HG02973 (cell line): Measurements from ENCODE around the gene CTNNA2.
"Not testable (repeated sequence)": the region's sequence is repeated elsewhere in the genome, so short reads cannot be mapped to it uniquely, and the experiment has no call there.

Experiments used
- ATAC-seq: cut with Tn5 transposase; IDR thresholded peaks from one replicate; pipeline ENCODE4 v1.9.1; 2021; ENCODE audit warnings: moderate library complexity; ENCODE audit not compliant: unreplicated experiment

Gene CTNNA2

GRCh38 chr2:80016171-80016570 is 503.3 kb downstream of the CTNNA2 start:
- ATAC-seq: no peak

GRCh38 chr2:80019571-80020460 is 507.0 kb downstream of the CTNNA2 start:
- no peak for ATAC-seq

- no peak for ATAC-seq
Observed at GRCh38 chr2:80022018-80022417, 509.2 kb downstream of the CTNNA2 start.

- ATAC-seq: no peak
Observed at GRCh38 chr2:80026040-80026729, 513.3 kb downstream of the CTNNA2 start.

- ATAC-seq: no peak
Observed at GRCh38 chr2:80028051-80028450, 515.2 kb downstream of the CTNNA2 start.

- no peak for ATAC-seq
Observed at GRCh38 chr2:80028584-80028983, 515.7 kb downstream of the CTNNA2 start.

- ATAC-seq: no peak
Observed at GRCh38 chr2:80030135-80030534, 517.3 kb downstream of the CTNNA2 start.

- ATAC-seq: not testable (repeated sequence)
Observed at GRCh38 chr2:80032684-80033083, 519.8 kb downstream of the CTNNA2 start.

- ATAC-seq: no peak
Observed at GRCh38 chr2:80035749-80036285, 523.0 kb downstream of the CTNNA2 start.

- ATAC-seq: no peak
Observed at GRCh38 chr2:80037310-80037709, 524.5 kb downstream of the CTNNA2 start.

GRCh38 chr2:80040226-80040625 is 527.4 kb downstream of the CTNNA2 start:
- ATAC-seq: no peak

GRCh38 chr2:80042635-80043034 is 529.8 kb downstream of the CTNNA2 start:
- ATAC-seq: no peak

- ATAC-seq: no peak
Observed at GRCh38 chr2:80048296-80048695, 535.4 kb downstream of the CTNNA2 start.

GRCh38 chr2:80050246-80050645 is 537.4 kb downstream of the CTNNA2 start:
- no peak for ATAC-seq

GRCh38 chr2:80053522-80054345 is 540.9 kb downstream of the CTNNA2 start:
- no peak for ATAC-seq

GRCh38 chr2:80054346-80054675 is 541.5 kb downstream of the CTNNA2 start:
- no peak for ATAC-seq

GRCh38 chr2:80057956-80058355 is 545.1 kb downstream of the CTNNA2 start:
- no peak for ATAC-seq

GRCh38 chr2:80058562-80058961 is 545.7 kb downstream of the CTNNA2 start:
- no peak for ATAC-seq

GRCh38 chr2:80059447-80059846 is 546.6 kb downstream of the CTNNA2 start:
- ATAC-seq: no peak

- no peak for ATAC-seq
Observed at GRCh38 chr2:80061881-80062280, 549.0 kb downstream of the CTNNA2 start.

- no peak for ATAC-seq
Observed at GRCh38 chr2:80062298-80062697, 549.4 kb downstream of the CTNNA2 start.
